HEK293 (cell line): ENCODE measurements around the gene PBX3.

Experiments used
- CTCF ChIA-PET: fragments of 350-600 bp; formaldehyde crosslinking; extraction: SDS; loops from one replicate; lab custom pipeline; 2021; ENCODE audit warnings: antibody characterized with exemption; lab: Yijun Ruan, JAX
- POLR2A ChIA-PET: fragments of 300-600 bp; formaldehyde crosslinking; extraction: SDS; loops from one replicate; lab custom pipeline; 2020; ENCODE audit warnings: antibody characterized with exemption, inconsistent platforms; lab: Yijun Ruan, JAX
- H3K27ac ChIP-seq: fragments of 200-500 bp; sonication (Bioruptor generic); 2 replicates; pipeline ENCODE4 v1.5.1; 2014; ENCODE audit warnings: low read depth, low read length, control low read depth, inconsistent platforms; ENCODE audit errors: extremely low read depth
- H3K36me3 ChIP-seq, 2 experiments: fragments of 200-500 bp in 1 of 2; sonication (Bioruptor generic) in 1 of 2; 1 replicate in 1 of 2; 2 replicates in 1 of 2; pipeline ENCODE4 v1.5.1; 2014 to 2017; ENCODE audit warnings: inconsistent platforms in 2 of 2, low read length in 2 of 2; ENCODE audit not compliant: control insufficient read depth in 2 of 2, insufficient read depth in 1 of 2
- H3K4me1 ChIP-seq: fragments of 200-500 bp; sonication (Bioruptor generic); 2 replicates; pipeline ENCODE4 v1.5.1; 2014; ENCODE audit warnings: mild to moderate bottlenecking, low read length, inconsistent platforms; ENCODE audit not compliant: control insufficient read depth, insufficient read depth
- H3K4me3 ChIP-seq: 2 replicates; pipeline ENCODE4 v1.5.1; 2011; ENCODE audit warnings: low read depth, mild to moderate bottlenecking, control low read depth, low read length, moderate library complexity
- H3K9me3 ChIP-seq: fragments of 200-500 bp; sonication (Bioruptor generic); 2 replicates; pipeline ENCODE4 v1.5.1; 2014; ENCODE audit warnings: low read depth, low read length, inconsistent platforms; ENCODE audit not compliant: control insufficient read depth, insufficient read depth
- BCL11A ChIP-seq: fragments of 450-650 bp; formaldehyde crosslinking; IDR thresholded peaks from 2 replicates; pipeline ENCODE4 v1.5.1; 2016; ENCODE audit warnings: low read depth, missing biosample characterization, missing genetic modification characterization
- BCL11B ChIP-seq: fragments of 450-650 bp; formaldehyde crosslinking; IDR thresholded peaks from 2 replicates; pipeline ENCODE4 v1.5.1; 2016; ENCODE audit warnings: low read depth, missing biosample characterization, missing genetic modification characterization
- KLF10 ChIP-seq: fragments of 450-650 bp; IDR thresholded peaks from 2 replicates; pipeline ENCODE4 v1.5.1; 2018; ENCODE audit warnings: missing biosample characterization, mild to moderate bottlenecking, missing genetic modification characterization
- REPIN1 ChIP-seq: fragments of 450-650 bp; formaldehyde crosslinking; IDR thresholded peaks from 2 replicates; pipeline ENCODE4 v1.5.1; 2017; ENCODE audit warnings: missing biosample characterization, missing genetic modification characterization, low read depth
- ZBTB1 ChIP-seq: fragments of 450-650 bp; formaldehyde crosslinking; IDR thresholded peaks from 2 replicates; pipeline ENCODE4 v1.5.1; 2016; ENCODE audit warnings: missing biosample characterization, missing genetic modification characterization
- ZBTB20 ChIP-seq: fragments of 450-650 bp; formaldehyde crosslinking; IDR thresholded peaks from 2 replicates; pipeline ENCODE4 v1.5.1; 2016; ENCODE audit warnings: missing biosample characterization, missing genetic modification characterization
- ZBTB21 ChIP-seq: fragments of 450-650 bp; formaldehyde crosslinking; IDR thresholded peaks from 2 replicates; pipeline ENCODE4 v1.5.1; 2017; ENCODE audit warnings: missing biosample characterization, missing genetic modification characterization
- ZFP41 ChIP-seq: fragments of 450-650 bp; formaldehyde crosslinking; IDR thresholded peaks from 2 replicates; pipeline ENCODE4 v1.5.1; 2016; ENCODE audit warnings: missing biosample characterization, missing genetic modification characterization, borderline replicate concordance
- ZNF146 ChIP-seq: fragments of 450-650 bp; formaldehyde crosslinking; IDR thresholded peaks from 2 replicates; pipeline ENCODE4 v1.5.1; 2016; ENCODE audit warnings: missing biosample characterization, missing genetic modification characterization
- ZNF157 ChIP-seq: fragments of 450-650 bp; formaldehyde crosslinking; IDR thresholded peaks from 2 replicates; pipeline ENCODE4 v1.5.1; 2016; ENCODE audit warnings: missing biosample characterization, missing genetic modification characterization
- ZNF302 ChIP-seq: fragments of 450-650 bp; formaldehyde crosslinking; IDR thresholded peaks from 2 replicates; pipeline ENCODE4 v1.5.1; 2016; ENCODE audit warnings: missing biosample characterization, missing genetic modification characterization, low read depth
- ZNF335 ChIP-seq: fragments of 450-650 bp; formaldehyde crosslinking; conservative IDR thresholded peaks from 2 replicates; pipeline ENCODE4 v1.5.1; 2016; ENCODE audit warnings: missing biosample characterization, missing genetic modification characterization
- ZNF341 ChIP-seq: fragments of 450-650 bp; formaldehyde crosslinking; IDR thresholded peaks from 2 replicates; pipeline ENCODE4; 2016; ENCODE audit warnings: low read depth, missing biosample characterization, missing genetic modification characterization
- ZNF433 ChIP-seq: fragments of 450-650 bp; formaldehyde crosslinking; IDR thresholded peaks from 2 replicates; pipeline ENCODE4 v1.5.1; 2016; ENCODE audit warnings: missing biosample characterization, missing genetic modification characterization, low read depth
- ZNF514 ChIP-seq: fragments of 450-650 bp; formaldehyde crosslinking; IDR thresholded peaks from 2 replicates; pipeline ENCODE4 v1.5.1; 2016; ENCODE audit warnings: missing biosample characterization, missing genetic modification characterization
- ZNF585B ChIP-seq: fragments of 450-650 bp; formaldehyde crosslinking; IDR thresholded peaks from 2 replicates; pipeline ENCODE4 v1.5.1; 2016; ENCODE audit warnings: missing biosample characterization, missing genetic modification characterization
- ZNF610 ChIP-seq: fragments of 450-650 bp; formaldehyde crosslinking; IDR thresholded peaks from 2 replicates; pipeline ENCODE4 v1.5.1; 2016; ENCODE audit warnings: missing biosample characterization, missing genetic modification characterization, borderline replicate concordance
- ZNF624 ChIP-seq: fragments of 450-650 bp; formaldehyde crosslinking; IDR thresholded peaks from 2 replicates; pipeline ENCODE4 v1.5.1; 2017; ENCODE audit warnings: missing biosample characterization, missing genetic modification characterization
- ZNF747 ChIP-seq: fragments of 450-650 bp; formaldehyde crosslinking; IDR thresholded peaks from 2 replicates; pipeline ENCODE4 v1.5.1; 2016; ENCODE audit warnings: missing biosample characterization, missing genetic modification characterization
- ZNF843 ChIP-seq: fragments of 450-650 bp; formaldehyde crosslinking; IDR thresholded peaks from 2 replicates; pipeline ENCODE4 v1.5.1; 2016; ENCODE audit warnings: missing biosample characterization, missing genetic modification characterization
- TF ChIP-seq, protein P1 (sequence below): fragments of 450-650 bp; formaldehyde crosslinking; IDR thresholded peaks from 2 replicates; pipeline ENCODE4 v1.5.1; 2016; ENCODE audit warnings: missing biosample characterization, missing genetic modification characterization
- TF ChIP-seq, protein P2 (sequence below): fragments of 450-650 bp; formaldehyde crosslinking; IDR thresholded peaks from 2 replicates; pipeline ENCODE4 v1.5.1; 2016; ENCODE audit warnings: missing biosample characterization, missing genetic modification characterization
- TF ChIP-seq, protein P3 (sequence below): fragments of 450-650 bp; formaldehyde crosslinking; IDR thresholded peaks from 2 replicates; pipeline ENCODE4 v1.5.1; 2017; ENCODE audit warnings: missing biosample characterization, missing genetic modification characterization
- TF ChIP-seq, protein P4 (sequence below): fragments of 450-650 bp; formaldehyde crosslinking; IDR thresholded peaks from 2 replicates; pipeline ENCODE4 v1.5.1; 2016; ENCODE audit warnings: missing biosample characterization, missing genetic modification characterization, borderline replicate concordance

The PBX3 gene

DNA sequence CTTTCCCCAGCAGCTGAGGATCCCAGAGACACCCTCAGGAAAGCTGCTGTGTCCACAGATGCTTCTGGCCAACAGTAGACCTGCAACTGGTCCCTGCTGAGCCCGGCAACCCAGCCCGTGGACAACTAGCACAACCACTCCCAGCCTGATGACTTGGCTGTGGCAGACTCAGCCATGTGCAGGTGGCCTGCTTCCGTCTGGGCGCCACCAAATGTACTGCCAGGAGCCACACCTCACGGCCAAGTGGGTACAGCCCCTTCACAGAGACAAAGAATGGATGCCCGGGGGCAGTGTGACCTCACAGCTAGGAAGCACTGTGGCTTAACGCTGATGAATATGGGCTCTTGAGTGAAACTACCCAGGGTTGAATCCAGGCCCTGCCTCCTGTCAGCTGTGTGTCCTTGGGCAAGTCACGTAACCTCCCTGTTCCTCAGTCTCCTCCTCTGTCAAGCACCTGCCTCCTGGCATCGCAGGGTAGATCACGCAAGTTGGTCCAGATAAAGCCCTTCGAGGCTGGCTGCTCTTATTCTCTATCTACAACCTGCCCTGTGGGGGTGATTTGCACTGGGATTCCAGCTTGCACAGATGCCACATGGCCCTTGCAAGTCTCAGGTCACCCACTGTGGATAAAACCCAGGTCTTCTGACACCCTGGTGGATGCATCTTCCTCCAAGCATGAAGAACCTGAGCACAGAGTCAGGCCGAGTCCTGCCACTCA is 225.0 kb downstream of the PBX3 start:
- CTCF ChIA-PET: interaction anchor here (0.8 kb wide), 1 partner anchor 529 kb away, joined by 3 read pairs; no protein-coding TSS in a partner anchor
- Histone ChIP-seq H3K36me3 (no peaks in the 10 kb centered on the region), H3K9me3 (no peaks in the 10 kb centered on the region), H3K27ac (no peak overlapping the region), H3K4me1 (no peaks in the 10 kb centered on the region)
- POLR2A ChIA-PET: no interaction called here
- TF ChIP-seq ZNF433: no peak
- TF ChIP-seq, all 188 proteins: peak for 0
- no peak overlapping the region for H3K4me3 ChIP-seq

DNA sequence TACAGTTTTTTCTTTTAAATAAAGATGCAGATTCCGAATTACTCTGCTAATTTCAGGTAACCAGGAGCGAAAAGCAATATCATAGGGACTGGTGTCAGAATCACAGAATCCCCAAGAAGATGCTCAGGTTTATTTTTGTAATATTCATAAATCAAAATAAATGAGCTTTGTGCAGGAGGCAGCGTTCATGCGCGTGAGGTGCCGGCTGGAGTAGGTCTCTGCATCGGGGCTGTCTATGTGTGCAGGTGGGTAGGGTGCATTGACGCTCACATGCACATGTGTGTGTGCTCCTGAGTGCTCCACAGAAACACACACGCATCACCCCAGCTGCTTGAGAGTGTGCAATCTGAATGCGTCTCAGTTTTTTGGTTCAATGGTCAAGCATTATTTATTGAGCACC is 226.4 kb downstream of the PBX3 start:
- no peaks in the 10 kb centered on the region; the same call in 1 of the 2 replicates for H3K9me3 ChIP-seq
- H3K36me3 ChIP-seq: no peaks in the 10 kb centered on the region
- CTCF ChIA-PET: no interaction called here
- H3K4me3 ChIP-seq: no peak overlapping the region
- H3K27ac ChIP-seq: no peak overlapping the region
- H3K4me1 ChIP-seq: no peaks in the 10 kb centered on the region
- POLR2A ChIA-PET: no interaction called here
- TF ChIP-seq ZNF433 (no peak), ZBTB20 (tag by site-specific recombination) (no peak), ZNF302 (no peak), ZFP41 (tag by site-specific recombination) (no peak), REPIN1 (tag by site-specific recombination) (no peak), ZNF610 (tag by site-specific recombination) (no peak), KLF10 (no peak), ZNF341 (tag by site-specific recombination) (no peak), ZNF747 (tag by site-specific recombination) (no peak), BCL11A (no peak), ZNF843 (no peak), ZNF624 (tag by site-specific recombination) (no peak), ZBTB21 (tag by site-specific recombination) (no peak), ZNF146 (tag by site-specific recombination) (no peak), ZNF514 (tag by site-specific recombination) (no peak)
- TF ChIP-seq, protein P1, sequence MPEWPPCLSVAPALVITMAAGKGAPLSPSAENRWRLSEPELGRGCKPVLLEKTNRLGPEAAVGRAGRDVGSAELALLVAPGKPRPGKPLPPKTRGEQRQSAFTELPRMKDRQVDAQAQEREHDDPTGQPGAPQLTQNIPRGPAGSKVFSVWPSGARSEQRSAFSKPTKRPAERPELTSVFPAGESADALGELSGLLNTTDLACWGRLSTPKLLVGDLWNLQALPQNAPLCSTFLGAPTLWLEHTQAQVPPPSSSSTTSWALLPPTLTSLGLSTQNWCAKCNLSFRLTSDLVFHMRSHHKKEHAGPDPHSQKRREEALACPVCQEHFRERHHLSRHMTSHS: no peak
- TF ChIP-seq, protein P2, sequence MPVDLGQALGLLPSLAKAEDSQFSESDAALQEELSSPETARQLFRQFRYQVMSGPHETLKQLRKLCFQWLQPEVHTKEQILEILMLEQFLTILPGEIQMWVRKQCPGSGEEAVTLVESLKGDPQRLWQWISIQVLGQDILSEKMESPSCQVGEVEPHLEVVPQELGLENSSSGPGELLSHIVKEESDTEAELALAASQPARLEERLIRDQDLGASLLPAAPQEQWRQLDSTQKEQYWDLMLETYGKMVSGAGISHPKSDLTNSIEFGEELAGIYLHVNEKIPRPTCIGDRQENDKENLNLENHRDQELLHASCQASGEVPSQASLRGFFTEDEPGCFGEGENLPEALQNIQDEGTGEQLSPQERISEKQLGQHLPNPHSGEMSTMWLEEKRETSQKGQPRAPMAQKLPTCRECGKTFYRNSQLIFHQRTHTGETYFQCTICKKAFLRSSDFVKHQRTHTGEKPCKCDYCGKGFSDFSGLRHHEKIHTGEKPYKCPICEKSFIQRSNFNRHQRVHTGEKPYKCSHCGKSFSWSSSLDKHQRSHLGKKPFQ (tag by site-specific recombination): no peak

DNA sequence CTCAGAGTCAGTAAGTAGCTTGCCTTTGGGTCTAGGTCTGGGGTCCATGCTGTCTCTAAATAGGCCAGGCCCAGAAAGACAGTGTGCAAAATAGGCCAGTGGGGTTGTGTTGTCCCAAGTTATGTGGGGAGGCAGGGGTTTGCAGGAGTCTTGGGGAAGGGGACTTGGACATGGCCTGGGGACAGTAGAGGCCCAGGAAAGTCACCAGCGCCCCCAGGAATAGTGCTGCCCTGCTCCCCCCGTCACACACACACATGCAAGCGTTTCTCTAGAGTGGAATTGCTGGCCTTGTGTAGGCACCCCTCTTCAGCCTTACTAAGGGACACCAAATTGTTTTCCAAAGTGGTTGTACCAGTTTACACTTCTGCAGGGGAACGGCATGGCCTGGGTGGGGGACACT is 227.5 kb downstream of the PBX3 start:
- no peaks in the 10 kb centered on the region for H3K4me1 ChIP-seq
- H3K27ac ChIP-seq: no peak overlapping the region
- CTCF ChIA-PET: interaction anchor here (0.7 kb wide), 1 partner anchor 1616 kb away, joined by 4 read pairs; no protein-coding TSS in a partner anchor
- no peaks in the 10 kb centered on the region; the same call in 1 of the 2 replicates for H3K9me3 ChIP-seq
- no peaks in the 10 kb centered on the region for H3K36me3 ChIP-seq
- H3K4me3 ChIP-seq: no peak overlapping the region
- POLR2A ChIA-PET: no interaction called here
- TF ChIP-seq BCL11B (tag by site-specific recombination): no peak
- TF ChIP-seq, protein P3, sequence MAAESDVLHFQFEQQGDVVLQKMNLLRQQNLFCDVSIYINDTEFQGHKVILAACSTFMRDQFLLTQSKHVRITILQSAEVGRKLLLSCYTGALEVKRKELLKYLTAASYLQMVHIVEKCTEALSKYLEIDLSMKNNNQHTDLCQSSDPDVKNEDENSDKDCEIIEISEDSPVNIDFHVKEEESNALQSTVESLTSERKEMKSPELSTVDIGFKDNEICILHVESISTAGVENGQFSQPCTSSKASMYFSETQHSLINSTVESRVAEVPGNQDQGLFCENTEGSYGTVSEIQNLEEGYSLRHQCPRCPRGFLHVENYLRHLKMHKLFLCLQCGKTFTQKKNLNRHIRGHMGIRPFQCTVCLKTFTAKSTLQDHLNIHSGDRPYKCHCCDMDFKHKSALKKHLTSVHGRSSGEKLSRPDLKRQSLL (tag by site-specific recombination): no peak
- TF ChIP-seq, protein P4, sequence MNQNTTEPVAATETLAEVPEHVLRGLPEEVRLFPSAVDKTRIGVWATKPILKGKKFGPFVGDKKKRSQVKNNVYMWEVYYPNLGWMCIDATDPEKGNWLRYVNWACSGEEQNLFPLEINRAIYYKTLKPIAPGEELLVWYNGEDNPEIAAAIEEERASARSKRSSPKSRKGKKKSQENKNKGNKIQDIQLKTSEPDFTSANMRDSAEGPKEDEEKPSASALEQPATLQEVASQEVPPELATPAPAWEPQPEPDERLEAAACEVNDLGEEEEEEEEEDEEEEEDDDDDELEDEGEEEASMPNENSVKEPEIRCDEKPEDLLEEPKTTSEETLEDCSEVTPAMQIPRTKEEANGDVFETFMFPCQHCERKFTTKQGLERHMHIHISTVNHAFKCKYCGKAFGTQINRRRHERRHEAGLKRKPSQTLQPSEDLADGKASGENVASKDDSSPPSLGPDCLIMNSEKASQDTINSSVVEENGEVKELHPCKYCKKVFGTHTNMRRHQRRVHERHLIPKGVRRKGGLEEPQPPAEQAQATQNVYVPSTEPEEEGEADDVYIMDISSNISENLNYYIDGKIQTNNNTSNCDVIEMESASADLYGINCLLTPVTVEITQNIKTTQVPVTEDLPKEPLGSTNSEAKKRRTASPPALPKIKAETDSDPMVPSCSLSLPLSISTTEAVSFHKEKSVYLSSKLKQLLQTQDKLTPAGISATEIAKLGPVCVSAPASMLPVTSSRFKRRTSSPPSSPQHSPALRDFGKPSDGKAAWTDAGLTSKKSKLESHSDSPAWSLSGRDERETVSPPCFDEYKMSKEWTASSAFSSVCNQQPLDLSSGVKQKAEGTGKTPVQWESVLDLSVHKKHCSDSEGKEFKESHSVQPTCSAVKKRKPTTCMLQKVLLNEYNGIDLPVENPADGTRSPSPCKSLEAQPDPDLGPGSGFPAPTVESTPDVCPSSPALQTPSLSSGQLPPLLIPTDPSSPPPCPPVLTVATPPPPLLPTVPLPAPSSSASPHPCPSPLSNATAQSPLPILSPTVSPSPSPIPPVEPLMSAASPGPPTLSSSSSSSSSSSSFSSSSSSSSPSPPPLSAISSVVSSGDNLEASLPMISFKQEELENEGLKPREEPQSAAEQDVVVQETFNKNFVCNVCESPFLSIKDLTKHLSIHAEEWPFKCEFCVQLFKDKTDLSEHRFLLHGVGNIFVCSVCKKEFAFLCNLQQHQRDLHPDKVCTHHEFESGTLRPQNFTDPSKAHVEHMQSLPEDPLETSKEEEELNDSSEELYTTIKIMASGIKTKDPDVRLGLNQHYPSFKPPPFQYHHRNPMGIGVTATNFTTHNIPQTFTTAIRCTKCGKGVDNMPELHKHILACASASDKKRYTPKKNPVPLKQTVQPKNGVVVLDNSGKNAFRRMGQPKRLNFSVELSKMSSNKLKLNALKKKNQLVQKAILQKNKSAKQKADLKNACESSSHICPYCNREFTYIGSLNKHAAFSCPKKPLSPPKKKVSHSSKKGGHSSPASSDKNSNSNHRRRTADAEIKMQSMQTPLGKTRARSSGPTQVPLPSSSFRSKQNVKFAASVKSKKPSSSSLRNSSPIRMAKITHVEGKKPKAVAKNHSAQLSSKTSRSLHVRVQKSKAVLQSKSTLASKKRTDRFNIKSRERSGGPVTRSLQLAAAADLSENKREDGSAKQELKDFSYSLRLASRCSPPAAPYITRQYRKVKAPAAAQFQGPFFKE (tag by site-specific recombination): no peak
- no peak for TF ChIP-seq ZNF335
- no peak for TF ChIP-seq ZBTB1
- no peak for TF ChIP-seq ZNF585B (tag by site-specific recombination)
- no peak for TF ChIP-seq ZNF157
